ENCODE measurements around the gene POLA1. TPM values are rescaled to one million over a fixed set of nuclear protein-coding genes. Genes with fewer than 3 reads are reported as not detected.

Gene POLA1
- total and polyA plus RNA-seq, 2 experiments from 2014 or later = 4.9 to 19.0 TPM

GRCh38 chrX:24890677-24891076 is 197.0 kb downstream of the POLA1 start:
- H3K27ac ChIP-seq = no peak overlapping the region
- no peaks in the 10 kb centered on the region for H3K36me3 ChIP-seq (replicated peaks; ENCODE audit: insufficient read depth, low read depth)
- H3K27me3 ChIP-seq = no peaks in the 10 kb centered on the region
- H3K79me2 ChIP-seq = no peaks in the 10 kb centered on the region
- TF ChIP-seq EZH2 (IDR thresholded peaks at IDR 0.05; ENCODE audit: borderline replicate concordance) (no peak), CTCF (IDR thresholded peaks at IDR 0.05; ENCODE audit: poor library complexity) (no peak), EZH2phosphoT487 (IDR thresholded peaks at IDR 0.05; ENCODE audit: low read depth, severe bottlenecking, unreplicated experiment) (no peak)
- WGBS (ENCODE audit: low lambda C conversion rate, missing lambda C conversion rate) = 67% methylated on average over 2 of the region's 2 CpGs
- H3K9me3 ChIP-seq (ENCODE audit: low read depth) = no peaks in the 10 kb centered on the region
- H4K20me1 ChIP-seq (ENCODE audit: insufficient read depth, poor library complexity, severe bottlenecking) = no peaks in the 10 kb centered on the region
- H3K9me2 ChIP-seq (replicated peaks; ENCODE audit: insufficient read depth) = no peaks in the 10 kb centered on the region
- H3K4me1 ChIP-seq (ENCODE audit: insufficient read depth) = no peaks in the 10 kb centered on the region
- H3K4me3 ChIP-seq = no peak overlapping the region
- no peak overlapping the region for H2AFZ ChIP-seq
- peak; percentile 53 for DNase-seq (ENCODE audit: low spot score)
- H3K4me2 ChIP-seq = no peak overlapping the region

DNA sequence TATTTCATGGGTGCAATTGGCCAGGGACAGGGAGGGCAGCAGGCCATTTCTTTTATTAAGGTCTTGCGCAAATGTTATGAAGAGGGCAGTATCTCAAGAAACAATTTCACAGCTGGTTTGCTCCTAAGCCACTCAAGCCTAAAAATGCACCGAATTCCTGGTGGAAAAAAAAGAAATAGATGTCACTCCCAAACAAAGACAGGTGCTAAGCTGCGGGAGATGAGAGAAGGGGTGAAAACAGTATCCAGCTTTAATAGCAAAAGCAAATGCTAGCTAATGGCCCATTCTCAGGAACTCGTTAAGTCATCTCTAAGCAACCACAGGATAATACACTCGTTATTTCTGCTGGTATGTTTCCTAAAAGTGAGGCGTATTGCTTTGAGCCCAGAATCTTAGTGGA is 205.7 kb downstream of the POLA1 start:
- TF ChIP-seq EZH2phosphoT487 (IDR thresholded peaks at IDR 0.05; ENCODE audit: low read depth, severe bottlenecking, unreplicated experiment) = no peak
- no peak for TF ChIP-seq CTCF (IDR thresholded peaks at IDR 0.05; ENCODE audit: poor library complexity)
- no peak for TF ChIP-seq EZH2 (IDR thresholded peaks at IDR 0.05; ENCODE audit: borderline replicate concordance)
- H2AFZ ChIP-seq = no peak overlapping the region
- no peaks in the 10 kb centered on the region for H3K79me2 ChIP-seq
- no peaks in the 10 kb centered on the region for H3K9me3 ChIP-seq (ENCODE audit: low read depth)
- H3K4me3 ChIP-seq = no peak overlapping the region
- no peaks in the 10 kb centered on the region for H3K9me2 ChIP-seq (replicated peaks; ENCODE audit: insufficient read depth)
- no peak overlapping the region for H3K27ac ChIP-seq
- H3K27me3 ChIP-seq = no peaks in the 10 kb centered on the region
- no peak overlapping the region for H3K4me2 ChIP-seq
- 79% methylated on average over 6 of the region's 6 CpGs for WGBS (ENCODE audit: low lambda C conversion rate, missing lambda C conversion rate)
- DNase-seq (ENCODE audit: low spot score) = no peak
- no peaks in the 10 kb centered on the region for H3K36me3 ChIP-seq (replicated peaks; ENCODE audit: insufficient read depth, low read depth)
- no peaks in the 10 kb centered on the region for H4K20me1 ChIP-seq (ENCODE audit: insufficient read depth, poor library complexity, severe bottlenecking)
- H3K4me1 ChIP-seq (ENCODE audit: insufficient read depth) = no peaks in the 10 kb centered on the region

- Histone ChIP-seq H3K36me3 (replicated peaks; ENCODE audit: insufficient read depth, low read depth) (no peaks in the 10 kb centered on the region), H4K20me1 (ENCODE audit: insufficient read depth, poor library complexity, severe bottlenecking) (no peaks in the 10 kb centered on the region), H2AFZ (no peak overlapping the region), H3K27ac (no peak overlapping the region), H3K4me3 (no peak overlapping the region), H3K4me1 (ENCODE audit: insufficient read depth) (no peaks in the 10 kb centered on the region), H3K9me2 (replicated peaks; ENCODE audit: insufficient read depth) (no peaks in the 10 kb centered on the region), H3K27me3 (no peaks in the 10 kb centered on the region), H3K9me3 (ENCODE audit: low read depth) (no peaks in the 10 kb centered on the region), H3K79me2 (no peaks in the 10 kb centered on the region), H3K4me2 (no peak overlapping the region)
- DNase-seq (ENCODE audit: low spot score) = no peak
- no peak for TF ChIP-seq EZH2 (IDR thresholded peaks at IDR 0.05; ENCODE audit: borderline replicate concordance)
- TF ChIP-seq EZH2phosphoT487 (IDR thresholded peaks at IDR 0.05; ENCODE audit: low read depth, severe bottlenecking, unreplicated experiment) = no peak
- TF ChIP-seq CTCF (IDR thresholded peaks at IDR 0.05; ENCODE audit: poor library complexity) = no peak
- 83% methylated on average over 1 of the region's 1 CpG for WGBS (ENCODE audit: low lambda C conversion rate, missing lambda C conversion rate)
These were observed 206.5 kb downstream of the POLA1 start for GRCh38 chrX:24900234-24900633.

DNA sequence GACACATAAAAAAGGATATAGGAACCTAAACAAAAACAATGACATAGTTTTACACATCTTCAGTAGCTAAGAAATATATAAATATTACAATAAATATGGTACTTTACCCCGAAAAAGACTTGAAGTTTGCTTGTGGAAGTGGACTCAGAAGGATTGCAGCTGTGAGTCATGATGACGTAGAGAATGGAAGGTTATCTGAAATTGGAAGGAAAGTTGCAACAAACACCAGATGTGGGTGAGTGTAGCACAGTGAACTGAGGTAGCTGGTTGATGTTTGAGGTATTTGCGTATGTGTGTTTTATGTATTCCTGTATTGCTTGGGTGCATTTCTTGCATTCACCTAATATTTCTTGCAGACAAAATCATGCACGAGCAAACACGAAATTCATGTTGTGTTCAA is 209.1 kb downstream of the POLA1 start:
- Histone ChIP-seq H4K20me1 (ENCODE audit: insufficient read depth, poor library complexity, severe bottlenecking) (no peaks in the 10 kb centered on the region), H3K9me2 (replicated peaks; ENCODE audit: insufficient read depth) (no peaks in the 10 kb centered on the region), H3K4me1 (ENCODE audit: insufficient read depth) (no peaks in the 10 kb centered on the region), H3K27me3 (no peaks in the 10 kb centered on the region), H3K4me3 (no peak overlapping the region), H3K27ac (no peak overlapping the region), H3K9me3 (ENCODE audit: low read depth) (no peaks in the 10 kb centered on the region), H3K4me2 (no peak overlapping the region), H2AFZ (no peak overlapping the region), H3K36me3 (replicated peaks; ENCODE audit: insufficient read depth, low read depth) (no peaks in the 10 kb centered on the region), H3K79me2 (no peaks in the 10 kb centered on the region)
- peak; percentile 10 for DNase-seq (ENCODE audit: low spot score)
- WGBS (ENCODE audit: low lambda C conversion rate, missing lambda C conversion rate) = 82% methylated on average over 5 of the region's 5 CpGs
- TF ChIP-seq EZH2 (IDR thresholded peaks at IDR 0.05; ENCODE audit: borderline replicate concordance) (no peak), CTCF (IDR thresholded peaks at IDR 0.05; ENCODE audit: poor library complexity) (no peak), EZH2phosphoT487 (IDR thresholded peaks at IDR 0.05; ENCODE audit: low read depth, severe bottlenecking, unreplicated experiment) (no peak)

Measured in hepatocyte (in vitro differentiated cells).